ENCODE measurements around the gene LDB3.

DNA sequence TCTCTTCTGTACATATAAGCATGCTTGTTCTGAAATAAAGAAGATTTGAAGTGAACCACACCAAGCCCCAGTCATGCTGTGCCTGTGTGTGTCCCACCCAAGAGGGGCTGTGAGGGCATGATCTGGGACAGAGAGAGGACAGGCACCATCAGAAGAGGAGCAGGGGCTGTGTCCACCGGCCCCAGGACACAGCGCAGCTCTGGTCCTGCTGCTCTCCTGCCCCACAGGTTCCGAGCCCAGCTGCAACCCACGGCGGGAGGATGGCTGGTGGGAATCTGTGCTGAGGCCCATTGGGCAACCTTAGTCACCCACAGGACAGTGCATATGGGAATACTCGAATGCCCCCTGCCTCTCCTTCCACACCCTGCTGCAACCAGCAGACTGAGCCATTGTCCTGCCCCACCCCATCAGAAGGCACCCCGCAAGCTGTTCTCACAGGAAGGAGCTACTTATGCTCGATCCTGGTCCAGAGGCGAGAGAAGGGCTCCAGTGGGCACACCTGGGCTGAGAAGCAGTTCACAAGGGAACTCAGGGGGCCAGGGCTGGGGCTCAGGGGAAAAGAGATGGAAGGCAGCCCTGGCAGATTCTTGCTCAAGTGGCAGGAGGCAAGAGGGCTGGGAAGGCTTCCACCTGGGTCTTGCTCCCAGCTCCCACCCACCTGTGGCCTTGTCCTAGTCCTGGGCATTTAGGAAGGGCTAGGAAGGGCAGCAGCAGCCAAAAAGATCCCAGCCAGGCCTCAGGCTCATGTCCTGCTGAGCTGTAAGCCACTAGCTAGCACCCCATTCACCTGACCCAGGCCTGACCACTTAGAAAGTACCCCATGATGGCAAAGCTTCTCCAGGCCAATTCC, 31.9 kb downstream of the LDB3 start:
- TF ChIP-seq, protein P1, sequence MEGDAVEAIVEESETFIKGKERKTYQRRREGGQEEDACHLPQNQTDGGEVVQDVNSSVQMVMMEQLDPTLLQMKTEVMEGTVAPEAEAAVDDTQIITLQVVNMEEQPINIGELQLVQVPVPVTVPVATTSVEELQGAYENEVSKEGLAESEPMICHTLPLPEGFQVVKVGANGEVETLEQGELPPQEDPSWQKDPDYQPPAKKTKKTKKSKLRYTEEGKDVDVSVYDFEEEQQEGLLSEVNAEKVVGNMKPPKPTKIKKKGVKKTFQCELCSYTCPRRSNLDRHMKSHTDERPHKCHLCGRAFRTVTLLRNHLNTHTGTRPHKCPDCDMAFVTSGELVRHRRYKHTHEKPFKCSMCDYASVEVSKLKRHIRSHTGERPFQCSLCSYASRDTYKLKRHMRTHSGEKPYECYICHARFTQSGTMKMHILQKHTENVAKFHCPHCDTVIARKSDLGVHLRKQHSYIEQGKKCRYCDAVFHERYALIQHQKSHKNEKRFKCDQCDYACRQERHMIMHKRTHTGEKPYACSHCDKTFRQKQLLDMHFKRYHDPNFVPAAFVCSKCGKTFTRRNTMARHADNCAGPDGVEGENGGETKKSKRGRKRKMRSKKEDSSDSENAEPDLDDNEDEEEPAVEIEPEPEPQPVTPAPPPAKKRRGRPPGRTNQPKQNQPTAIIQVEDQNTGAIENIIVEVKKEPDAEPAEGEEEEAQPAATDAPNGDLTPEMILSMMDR (IDR thresholded peaks at IDR 0.05): no peak
- TF ChIP-seq POLR2A (IDR thresholded peaks at IDR 0.05): no peak
- TF ChIP-seq POLR2AphosphoS5 (IDR thresholded peaks at IDR 0.05): no peak
